Kidney epithelial cell (primary cell): Measurements from ENCODE around the gene ANKRD12. TPM values are rescaled to one million over a fixed set of nuclear protein-coding genes. Genes with fewer than 3 reads are reported as not detected.

Experiments
- DNase-seq: peaks from one replicate; pipeline ENCODE4 v3.0.0-alpha.2; 2010; ENCODE audit warnings: low read depth
- H3K27me3 ChIP-seq: 2 replicates; pipeline ENCODE4 v1.6.0; 2011; ENCODE audit warnings: low read length; ENCODE audit not compliant: control insufficient read depth, insufficient read depth
- H3K36me3 ChIP-seq: 2 replicates; pipeline ENCODE4 v1.5.1; 2011; ENCODE audit warnings: low read length; ENCODE audit not compliant: control insufficient read depth, insufficient read depth
- H3K4me3 ChIP-seq: 2 replicates; pipeline ENCODE4 v1.5.1; 2011; ENCODE audit warnings: low read depth, mild to moderate bottlenecking, control low read depth, low read length
- total RNA-seq: library from RNA; depleted of rRNA; stranded (reverse); fragments of >200 nt; gene quantifications from 2 replicates; pipeline ENCODE4 v1.2.3, GENCODE V29; 2015
- TF ChIP-seq, protein P1 (sequence below): IDR thresholded peaks from 2 replicates; pipeline ENCODE4 v1.5.1; 2011; ENCODE audit warnings: mild to moderate bottlenecking, moderate library complexity, low read length, control low read depth, inconsistent platforms; ENCODE audit not compliant: insufficient read depth, poor library complexity, severe bottlenecking

The ANKRD12 gene
- total RNA-seq, 1 donor from 2014 or later = 11.2 TPM

- Histone ChIP-seq H3K27me3 (no peaks in the 10 kb centered on the region), H3K4me3 (no peak overlapping the region)
- TF ChIP-seq, protein P1, sequence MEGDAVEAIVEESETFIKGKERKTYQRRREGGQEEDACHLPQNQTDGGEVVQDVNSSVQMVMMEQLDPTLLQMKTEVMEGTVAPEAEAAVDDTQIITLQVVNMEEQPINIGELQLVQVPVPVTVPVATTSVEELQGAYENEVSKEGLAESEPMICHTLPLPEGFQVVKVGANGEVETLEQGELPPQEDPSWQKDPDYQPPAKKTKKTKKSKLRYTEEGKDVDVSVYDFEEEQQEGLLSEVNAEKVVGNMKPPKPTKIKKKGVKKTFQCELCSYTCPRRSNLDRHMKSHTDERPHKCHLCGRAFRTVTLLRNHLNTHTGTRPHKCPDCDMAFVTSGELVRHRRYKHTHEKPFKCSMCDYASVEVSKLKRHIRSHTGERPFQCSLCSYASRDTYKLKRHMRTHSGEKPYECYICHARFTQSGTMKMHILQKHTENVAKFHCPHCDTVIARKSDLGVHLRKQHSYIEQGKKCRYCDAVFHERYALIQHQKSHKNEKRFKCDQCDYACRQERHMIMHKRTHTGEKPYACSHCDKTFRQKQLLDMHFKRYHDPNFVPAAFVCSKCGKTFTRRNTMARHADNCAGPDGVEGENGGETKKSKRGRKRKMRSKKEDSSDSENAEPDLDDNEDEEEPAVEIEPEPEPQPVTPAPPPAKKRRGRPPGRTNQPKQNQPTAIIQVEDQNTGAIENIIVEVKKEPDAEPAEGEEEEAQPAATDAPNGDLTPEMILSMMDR = no peak
These were observed 27.1 kb upstream of the ANKRD12 start for GRCh38 chr18:9109523-9109922.

DNA sequence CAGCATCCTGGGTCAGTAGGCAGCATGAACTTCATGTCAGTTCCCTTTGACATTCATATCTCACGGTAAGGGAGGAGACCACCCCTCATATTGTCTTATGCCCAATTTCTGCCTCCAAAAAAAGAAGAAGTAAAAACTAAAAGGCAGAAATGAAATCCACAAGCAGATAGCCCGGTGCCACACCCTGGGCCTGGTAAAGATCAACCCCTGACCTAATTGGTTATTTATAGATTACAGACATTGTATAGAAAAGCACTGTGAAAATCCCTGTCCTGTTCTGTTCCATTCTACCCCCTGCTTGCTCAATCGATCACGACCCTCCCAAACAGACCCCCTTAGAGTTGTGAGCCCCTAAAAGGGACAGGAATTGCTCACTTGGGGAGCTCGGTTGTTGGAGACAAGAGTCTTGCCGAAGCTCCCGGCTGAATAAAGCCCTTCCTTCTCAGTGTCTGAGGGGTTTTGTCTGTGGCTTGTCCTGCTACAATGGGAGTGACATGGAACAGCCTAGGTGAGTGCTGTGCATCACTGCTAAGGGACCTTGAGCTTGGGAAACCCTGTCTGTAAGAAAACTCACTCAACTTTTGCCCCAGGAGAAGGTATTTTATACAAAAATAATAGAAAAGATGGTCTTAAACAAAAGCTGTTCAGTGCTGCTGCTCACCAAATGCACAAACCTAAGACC is 23.0 kb upstream of the ANKRD12 start:
- Histone ChIP-seq H3K27me3 (no peaks in the 10 kb centered on the region), H3K36me3 (no peaks in the 10 kb centered on the region), H3K4me3 (no peak overlapping the region)
- TF ChIP-seq, protein P1 = no peak
- no peak for DNase-seq

More at GRCh38 chr18:9109523-9109922, 27.1 kb upstream of the ANKRD12 start:
- H3K36me3 ChIP-seq = no peaks in the 10 kb centered on the region
- no peak for DNase-seq

- H3K4me3 ChIP-seq = no peak overlapping the region
- no peaks in the 10 kb centered on the region for H3K36me3 ChIP-seq
- TF ChIP-seq, protein P1 = no peak
- DNase-seq = no peak
- no peaks in the 10 kb centered on the region for H3K27me3 ChIP-seq
These were observed 20.6 kb upstream of the ANKRD12 start for GRCh38 chr18:9115984-9116383.

GRCh38 chr18:9117980-9118841 is 18.4 kb upstream of the ANKRD12 start:
- Histone ChIP-seq H3K4me3 (no peak overlapping the region), H3K36me3 (no peaks in the 10 kb centered on the region), H3K27me3 (no peaks in the 10 kb centered on the region)
- TF ChIP-seq, protein P1 = no peak
- DNase-seq = no peak

DNA sequence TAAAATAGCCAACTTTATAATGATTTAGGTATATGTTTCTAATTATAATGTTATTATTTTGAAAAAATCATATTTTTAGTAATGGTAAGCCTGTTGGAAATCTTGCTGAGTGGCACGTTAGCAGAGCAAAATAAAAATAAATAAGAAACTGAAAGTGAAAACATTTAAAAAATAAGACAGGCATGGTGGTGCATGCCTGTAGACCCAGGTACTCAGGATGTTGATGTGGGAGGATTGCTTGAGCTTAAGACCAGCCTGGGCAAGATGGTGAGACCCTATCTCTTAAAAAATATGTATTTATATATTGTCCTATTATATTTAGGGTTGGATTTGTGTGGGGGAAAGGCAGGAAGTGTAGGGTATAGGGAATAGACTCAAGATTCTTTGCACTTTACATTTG is 15.8 kb upstream of the ANKRD12 start:
- peaks cover 1% of the 10 kb centered on the region for H3K36me3 ChIP-seq
- DNase-seq = no peak
- TF ChIP-seq, protein P1 = no peak
- no peaks in the 10 kb centered on the region for H3K27me3 ChIP-seq
- H3K4me3 ChIP-seq = no peak overlapping the region
